ENCODE data around the gene TXK.

GRCh38 chr4:48152259-48152658 lies 18.2 kb upstream of the TXK start:
- TF ChIP-seq CTCF (conservative IDR thresholded peaks at IDR 0.05; ENCODE audit: low read length), result no peak
- TF ChIP-seq EZH2phosphoT487 (IDR thresholded peaks at IDR 0.05; ENCODE audit: borderline replicate concordance), result no peak
